GM06990 (cell line): ENCODE results near the gene LMO7.

Source experiments
- DNase-seq: peaks from one replicate; pipeline ENCODE4 v3.0.0-alpha.2; 2011; ENCODE audit not compliant: insufficient read length; ENCODE audit errors: extremely low read depth
- H3K27me3 ChIP-seq: replicated peaks from 2 replicates; pipeline ENCODE4 v1.6.0; 2011; ENCODE audit warnings: low read length; ENCODE audit not compliant: control insufficient read depth, insufficient read depth
- H3K36me3 ChIP-seq: 2 replicates; pipeline ENCODE4 v1.5.1; 2011; ENCODE audit warnings: low read length; ENCODE audit not compliant: control insufficient read depth, insufficient read depth
- H3K4me3 ChIP-seq: replicated peaks from 2 replicates; pipeline ENCODE4 v1.5.1; 2011; ENCODE audit warnings: low read depth, mild to moderate bottlenecking, control low read depth, low read length
- TF ChIP-seq, protein P1 (sequence below): IDR thresholded peaks from 2 replicates; pipeline ENCODE4 v1.5.1; 2011; ENCODE audit warnings: low read length, control low read depth, mild to moderate bottlenecking, inconsistent platforms; ENCODE audit not compliant: insufficient read depth, poor library complexity, severe bottlenecking

LMO7 gene

DNA sequence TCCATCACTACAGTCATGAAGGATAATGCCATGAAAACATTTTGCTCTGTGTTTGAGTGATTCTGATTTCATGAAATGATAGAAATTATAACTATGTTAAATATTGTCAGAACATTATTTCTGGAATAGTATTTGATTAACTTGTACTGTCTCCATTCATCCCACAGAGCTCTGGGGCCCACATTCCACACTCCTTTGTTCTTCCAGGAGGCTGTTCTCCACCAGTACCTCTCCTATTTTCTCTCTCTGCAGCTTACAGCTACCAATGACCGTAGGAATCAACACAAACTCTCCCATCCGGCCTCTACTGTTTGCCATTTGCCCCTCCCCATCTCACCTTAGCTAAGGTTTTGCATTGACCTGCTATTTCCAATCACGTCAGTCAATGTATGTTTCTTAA lies 240.9 kb downstream of the LMO7 start:
- Histone ChIP-seq H3K36me3 (no peaks in the 10 kb centered on the region), H3K27me3 (no peaks in the 10 kb centered on the region), H3K4me3 (no peak overlapping the region)
- no peak for DNase-seq
- TF ChIP-seq, protein P1, sequence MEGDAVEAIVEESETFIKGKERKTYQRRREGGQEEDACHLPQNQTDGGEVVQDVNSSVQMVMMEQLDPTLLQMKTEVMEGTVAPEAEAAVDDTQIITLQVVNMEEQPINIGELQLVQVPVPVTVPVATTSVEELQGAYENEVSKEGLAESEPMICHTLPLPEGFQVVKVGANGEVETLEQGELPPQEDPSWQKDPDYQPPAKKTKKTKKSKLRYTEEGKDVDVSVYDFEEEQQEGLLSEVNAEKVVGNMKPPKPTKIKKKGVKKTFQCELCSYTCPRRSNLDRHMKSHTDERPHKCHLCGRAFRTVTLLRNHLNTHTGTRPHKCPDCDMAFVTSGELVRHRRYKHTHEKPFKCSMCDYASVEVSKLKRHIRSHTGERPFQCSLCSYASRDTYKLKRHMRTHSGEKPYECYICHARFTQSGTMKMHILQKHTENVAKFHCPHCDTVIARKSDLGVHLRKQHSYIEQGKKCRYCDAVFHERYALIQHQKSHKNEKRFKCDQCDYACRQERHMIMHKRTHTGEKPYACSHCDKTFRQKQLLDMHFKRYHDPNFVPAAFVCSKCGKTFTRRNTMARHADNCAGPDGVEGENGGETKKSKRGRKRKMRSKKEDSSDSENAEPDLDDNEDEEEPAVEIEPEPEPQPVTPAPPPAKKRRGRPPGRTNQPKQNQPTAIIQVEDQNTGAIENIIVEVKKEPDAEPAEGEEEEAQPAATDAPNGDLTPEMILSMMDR, result no peak

GRCh38 chr13:75879656-75880055 lies 243.5 kb downstream of the LMO7 start:
- no peak for DNase-seq
- Histone ChIP-seq H3K27me3 (no peaks in the 10 kb centered on the region), H3K36me3 (no peaks in the 10 kb centered on the region), H3K4me3 (no peak overlapping the region)
- TF ChIP-seq, protein P1, result no peak

DNA sequence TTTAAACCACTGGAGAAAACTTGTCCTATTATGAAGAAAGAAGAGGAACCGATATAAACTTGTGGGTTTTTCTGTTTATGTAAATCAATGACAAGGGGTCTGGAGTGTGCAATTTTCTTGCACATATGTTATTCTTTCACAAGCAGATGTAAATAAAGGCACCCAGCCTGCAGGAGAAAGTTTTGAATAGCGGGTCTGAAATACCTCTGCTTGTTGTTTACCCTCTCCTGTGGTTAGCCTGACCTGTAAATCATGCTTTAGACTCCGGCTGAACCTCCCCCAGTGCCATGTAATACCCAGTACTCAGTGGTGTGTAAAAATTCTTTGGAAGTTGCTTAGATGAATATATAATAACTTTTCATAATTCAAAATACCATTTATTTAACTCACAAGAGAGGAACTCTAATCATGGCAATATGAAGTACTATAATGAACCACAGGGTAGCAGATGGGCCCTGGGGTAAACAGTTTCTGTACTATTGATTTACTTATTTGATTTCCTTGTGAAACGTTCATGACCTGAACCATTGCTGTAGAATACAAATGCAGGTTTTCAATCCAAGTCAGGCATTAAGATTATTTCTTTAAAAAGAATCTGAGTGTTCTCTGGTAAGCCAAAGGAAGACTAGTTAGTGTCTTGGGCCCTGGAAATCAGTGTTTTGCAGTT lies 245.1 kb downstream of the LMO7 start:
- Histone ChIP-seq H3K36me3 (no peaks in the 10 kb centered on the region), H3K27me3 (no peaks in the 10 kb centered on the region), H3K4me3 (no peak overlapping the region)
- TF ChIP-seq, protein P1, result no peak
- DNase-seq, result no peak

- no peaks in the 10 kb centered on the region for H3K27me3 ChIP-seq
- H3K4me3 ChIP-seq, result no peak overlapping the region
- TF ChIP-seq, protein P1, result no peak
- DNase-seq, result no peak
- no peaks in the 10 kb centered on the region for H3K36me3 ChIP-seq
These were observed 246.1 kb downstream of the LMO7 start for GRCh38 chr13:75882261-75882660.

DNA sequence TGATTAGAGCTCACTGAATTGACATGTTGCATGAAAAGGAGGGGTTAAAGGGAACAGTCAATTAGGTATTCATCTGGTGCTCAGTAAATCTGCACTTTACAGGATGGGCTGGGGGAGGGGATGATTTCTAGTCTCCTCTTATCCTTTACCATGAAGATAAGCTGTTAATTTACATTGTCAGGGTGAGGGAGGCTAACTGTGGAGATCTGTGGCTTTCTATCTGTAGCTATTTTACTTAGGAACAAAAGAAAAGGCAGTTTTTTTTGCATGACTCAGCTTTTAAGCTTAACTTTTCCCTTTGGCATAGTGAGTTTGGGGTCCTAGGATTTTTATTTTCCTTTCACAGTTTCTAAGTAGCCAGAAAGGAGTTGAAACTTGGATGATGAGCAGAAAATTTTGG lies 253.3 kb downstream of the LMO7 start:
- TF ChIP-seq, protein P1, result no peak
- Histone ChIP-seq H3K4me3 (no peak overlapping the region), H3K36me3 (no peaks in the 10 kb centered on the region), H3K27me3 (no peaks in the 10 kb centered on the region)
- DNase-seq, result no peak

GRCh38 chr13:75895168-75895567 lies 259.0 kb downstream of the LMO7 start:
- Histone ChIP-seq H3K4me3 (no peak overlapping the region), H3K36me3 (no peaks in the 10 kb centered on the region), H3K27me3 (no peaks in the 10 kb centered on the region)
- DNase-seq, result no peak
- TF ChIP-seq, protein P1, result no peak
